SK-N-SH (cell line): ENCODE data around the gene UGT2B11. TPM values are rescaled to one million over a fixed set of nuclear protein-coding genes. Genes with fewer than 3 reads are reported as not detected.

Experiments
- CTCF ChIA-PET: fragments of 300-600, 350-600 bp; formaldehyde crosslinking; extraction: SDS; loops from one replicate; lab custom pipeline; 2021; lab: Yijun Ruan, JAX
- POLR2A ChIA-PET: fragments of 350-600 bp; sonication (Branson Sonifier 250); formaldehyde crosslinking; extraction: SDS; loops from one replicate; lab custom pipeline; 2020; ENCODE audit warnings: antibody characterized with exemption, inconsistent platforms; lab: Yijun Ruan, JAX
- DNase-seq: peaks from one replicate; pipeline ENCODE4 v3.0.0; 2012
- H2AFZ ChIP-seq: fragments of 200-600 bp; sonication (generic); 2 replicates; pipeline ENCODE4 v1.8.1; 2016; ENCODE audit warnings: antibody characterized with exemption, mild to moderate bottlenecking, low read depth
- H3F3A ChIP-seq: fragments of 200-600 bp; sonication (generic); replicated peaks from 2 replicates; pipeline ENCODE3; 2016; ENCODE audit warnings: antibody characterized with exemption, mild to moderate bottlenecking; ENCODE audit not compliant: insufficient read depth
- H3K27ac ChIP-seq, 2 experiments: fragments of 200-500 bp in 1 of 2; fragments of 200-600 bp in 1 of 2; sonication (Bioruptor generic) in 1 of 2; sonication (generic), shearing (Covaris generic) in 1 of 2; 2 replicates each; pipeline versions ENCODE4 v1.5.1 to v1.6.1; 2014 to 2016; ENCODE audit warnings: low read depth in 2 of 2, inconsistent platforms in 1 of 2, low read length in 1 of 2, mild to moderate bottlenecking in 1 of 2, mixed read lengths in 1 of 2
- H3K27me3 ChIP-seq: fragments of 200-600 bp; sonication (generic), shearing (Covaris generic); 2 replicates; pipeline ENCODE4 v1.6.1; 2016; ENCODE audit warnings: mixed run types; ENCODE audit not compliant: insufficient read depth
- H3K36me3 ChIP-seq, 2 experiments: fragments of 200-500 bp in 1 of 2; fragments of 200-600 bp in 1 of 2; sonication (Bioruptor generic) in 1 of 2; sonication (generic) in 1 of 2; replicated peaks in 1 of 2; 2 replicates each; pipeline versions ENCODE3 to v1.5.1; 2014 to 2016; ENCODE audit warnings: low read length in 1 of 2, mild to moderate bottlenecking in 1 of 2; ENCODE audit not compliant: insufficient read depth in 2 of 2, control insufficient read depth in 1 of 2
- H3K4me1 ChIP-seq, 2 experiments: fragments of 200-500 bp in 1 of 2; fragments of 200-600 bp in 1 of 2; sonication (Bioruptor generic) in 1 of 2; sonication (generic), shearing (Covaris generic) in 1 of 2; 2 replicates each; pipeline versions ENCODE4 v1.5.1 to v1.6.1; 2014 to 2016; ENCODE audit warnings: low read depth in 1 of 2, low read length in 1 of 2, mixed run types in 1 of 2; ENCODE audit not compliant: insufficient read depth in 2 of 2, control insufficient read depth in 1 of 2
- H3K4me2 ChIP-seq: fragments of 200-600 bp; sonication (generic), shearing (Covaris generic); 2 replicates; pipeline ENCODE4 v1.6.1; 2017; ENCODE audit warnings: mixed run types
- H3K4me3 ChIP-seq, 2 experiments: fragments of 200-500 bp in 1 of 2; fragments of 200-600 bp in 1 of 2; sonication (Bioruptor generic) in 1 of 2; sonication (generic), shearing (Covaris generic) in 1 of 2; 2 replicates each; pipeline versions ENCODE4 v1.5.1 to v1.8.1; 2014 to 2016; ENCODE audit warnings: low read depth in 2 of 2, inconsistent platforms in 1 of 2, low read length in 1 of 2, mild to moderate bottlenecking in 1 of 2, mixed read lengths in 1 of 2, moderate library complexity in 1 of 2
- H3K79me2 ChIP-seq: fragments of 200-600 bp; sonication (generic); 2 replicates; pipeline ENCODE4 v1.8.1; 2017; ENCODE audit warnings: mild to moderate bottlenecking; ENCODE audit not compliant: insufficient read depth
- H3K9ac ChIP-seq: fragments of 200-600 bp; sonication (generic); 2 replicates; pipeline ENCODE4 v1.6.1; 2017; ENCODE audit warnings: mixed run types
- H3K9me2 ChIP-seq: fragments of 200-600 bp; sonication (generic); 2 replicates; pipeline ENCODE4 v1.6.1; 2017; ENCODE audit warnings: mixed run types
- H3K9me3 ChIP-seq: fragments of 200-600 bp; sonication (generic); 2 replicates; pipeline ENCODE4 v1.6.1; 2017; ENCODE audit warnings: mixed run types, mild to moderate bottlenecking, moderate library complexity
- H4K20me1 ChIP-seq: fragments of 200-600 bp; sonication (generic); 2 replicates; pipeline ENCODE4 v1.6.1; 2017; ENCODE audit warnings: mild to moderate bottlenecking, mixed run types; ENCODE audit not compliant: insufficient read depth
- CHD2 ChIP-seq: fragments of 150-350 bp; IDR thresholded peaks from 2 replicates; pipeline ENCODE4 v1.6.1; 2018; ENCODE audit warnings: low read length; ENCODE audit not compliant: partially characterized antibody
- ELF1 ChIP-seq: IDR thresholded peaks from 2 replicates; pipeline ENCODE4 v1.4.0; 2012
- EP300 ChIP-seq, 2 experiments: IDR thresholded peaks; 2 replicates each; pipeline versions ENCODE4 v1.4.0 to v1.6.1; 2012; ENCODE audit warnings: borderline replicate concordance in 1 of 2, low read depth in 1 of 2, low read length in 1 of 2
- FOSL2 ChIP-seq: IDR thresholded peaks from 2 replicates; pipeline ENCODE4 v1.4.0; 2012; ENCODE audit warnings: low read depth, mild to moderate bottlenecking, moderate library complexity, borderline replicate concordance
- FOXJ3 ChIP-seq: sonication (generic); formaldehyde crosslinking; IDR thresholded peaks from 2 replicates; pipeline ENCODE4 v1.5.1; 2020; ENCODE audit warnings: mild to moderate bottlenecking, missing genetic modification reagents
- FOXM1 ChIP-seq: IDR thresholded peaks from 2 replicates; pipeline ENCODE4 v1.4.0; 2012; ENCODE audit warnings: low read depth, mild to moderate bottlenecking
- JUND ChIP-seq: IDR thresholded peaks from 2 replicates; pipeline ENCODE4 v1.4.0; 2012
- NFIC ChIP-seq: IDR thresholded peaks from 2 replicates; pipeline ENCODE4 v1.4.0; 2012; ENCODE audit warnings: borderline replicate concordance
- RXRA ChIP-seq: IDR thresholded peaks from 2 replicates; pipeline ENCODE4 v1.4.0; 2012; ENCODE audit warnings: low read depth, mild to moderate bottlenecking, borderline replicate concordance
- TAF1 ChIP-seq: IDR thresholded peaks from 2 replicates; pipeline ENCODE4 v1.6.1; 2012; ENCODE audit warnings: low read depth, mild to moderate bottlenecking, low read length, moderate library complexity, borderline replicate concordance
- TCF12 ChIP-seq: IDR thresholded peaks from 2 replicates; pipeline ENCODE4 v1.4.0; 2012
- YY1 ChIP-seq: IDR thresholded peaks from 2 replicates; pipeline ENCODE4 v1.4.0; 2012; ENCODE audit warnings: low read depth, mild to moderate bottlenecking
- WGBS: methylation state at CpG from one replicate; pipeline ENCODE4 v1.1.6; 2017; ENCODE audit warnings: low lambda C conversion rate; 5-methylcytosine and 5-hydroxymethylcytosine counted together
- polyA plus RNA-seq, 3 experiments: library from polyadenylated mRNA; depleted of rRNA; stranded (reverse); fragments of >200 nt; gene quantifications; 2 replicates each; pipeline ENCODE4 v1.2.3, GENCODE V29; 2012
- TF ChIP-seq, protein P1 (sequence below): fragments of 150-350 bp; IDR thresholded peaks from 2 replicates; pipeline ENCODE4 v1.6.1; 2017; ENCODE audit warnings: antibody characterized with exemption, low read length, low read depth, borderline replicate concordance
- TF ChIP-seq, protein P2 (sequence below): IDR thresholded peaks from 2 replicates; pipeline ENCODE4; 2012
- TF ChIP-seq, protein P3 (sequence below): IDR thresholded peaks from 2 replicates; pipeline ENCODE4 v1.6.1; 2012; ENCODE audit warnings: mild to moderate bottlenecking, low read depth, low read length, moderate library complexity

The UGT2B11 gene
- polyA plus RNA-seq, 1 of the 3 experiments (the other 2 are of a cell fraction): not detected

DNA sequence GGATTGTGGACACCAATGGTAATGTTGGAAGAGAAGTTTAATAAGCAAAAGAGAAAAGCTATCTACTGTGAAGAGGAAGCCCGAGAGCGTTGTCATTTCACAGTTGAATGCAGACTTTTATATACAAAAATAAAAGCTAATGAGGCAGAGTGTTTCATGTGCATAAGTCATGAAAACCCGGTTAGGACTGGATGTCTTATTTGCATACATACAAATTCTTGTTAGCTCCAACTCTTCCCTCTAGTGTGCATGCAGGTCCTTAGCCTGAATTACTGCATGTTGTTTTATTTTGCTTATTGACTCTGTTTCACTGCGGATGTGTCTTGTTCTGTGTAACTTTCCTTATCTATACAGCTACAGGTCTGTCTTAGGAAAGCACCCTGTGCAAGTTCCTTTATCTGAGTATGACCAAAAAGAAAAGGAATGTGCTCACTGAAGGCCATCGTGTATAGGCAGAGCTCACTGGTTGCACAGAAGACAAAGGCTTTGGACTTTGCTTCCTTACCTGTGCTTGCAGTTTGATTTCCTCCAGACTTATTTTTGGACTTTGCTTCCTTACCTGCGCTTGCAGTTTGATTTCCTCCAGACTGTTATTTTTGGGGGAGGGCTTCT is 25.1 kb upstream of the UGT2B11 start:
- no peak overlapping the region for H2AFZ ChIP-seq
- CTCF ChIA-PET: no interaction called here
- POLR2A ChIA-PET: no interaction called here
- TF ChIP-seq YY1 (no peak), FOXM1 (no peak), FOXJ3 (no peak), RXRA (no peak), CHD2 (no peak), TAF1 (no peak), NFIC (no peak), JUND (no peak)
- TF ChIP-seq, protein P1, sequence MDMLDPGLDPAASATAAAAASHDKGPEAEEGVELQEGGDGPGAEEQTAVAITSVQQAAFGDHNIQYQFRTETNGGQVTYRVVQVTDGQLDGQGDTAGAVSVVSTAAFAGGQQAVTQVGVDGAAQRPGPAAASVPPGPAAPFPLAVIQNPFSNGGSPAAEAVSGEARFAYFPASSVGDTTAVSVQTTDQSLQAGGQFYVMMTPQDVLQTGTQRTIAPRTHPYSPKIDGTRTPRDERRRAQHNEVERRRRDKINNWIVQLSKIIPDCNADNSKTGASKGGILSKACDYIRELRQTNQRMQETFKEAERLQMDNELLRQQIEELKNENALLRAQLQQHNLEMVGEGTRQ: no peak
- no peaks in the 10 kb centered on the region for H3K79me2 ChIP-seq
- no peak overlapping the region for H3K27ac ChIP-seq
- H3K4me2 ChIP-seq: no peak overlapping the region
- H3F3A ChIP-seq: no peaks in the 10 kb centered on the region
- H3K9me2 ChIP-seq: no peaks in the 10 kb centered on the region
- no peaks in the 10 kb centered on the region for H3K36me3 ChIP-seq
- no peaks in the 10 kb centered on the region for H3K27me3 ChIP-seq
- no peak for DNase-seq
- H3K9ac ChIP-seq: no peak overlapping the region
- H4K20me1 ChIP-seq: no peaks in the 10 kb centered on the region
- no peaks in the 10 kb centered on the region for H3K9me3 ChIP-seq
- no peaks in the 10 kb centered on the region for H3K4me1 ChIP-seq
- H3K4me3 ChIP-seq: no peak overlapping the region
- WGBS: 13% methylated on average over 6 of the region's 6 CpGs

DNA sequence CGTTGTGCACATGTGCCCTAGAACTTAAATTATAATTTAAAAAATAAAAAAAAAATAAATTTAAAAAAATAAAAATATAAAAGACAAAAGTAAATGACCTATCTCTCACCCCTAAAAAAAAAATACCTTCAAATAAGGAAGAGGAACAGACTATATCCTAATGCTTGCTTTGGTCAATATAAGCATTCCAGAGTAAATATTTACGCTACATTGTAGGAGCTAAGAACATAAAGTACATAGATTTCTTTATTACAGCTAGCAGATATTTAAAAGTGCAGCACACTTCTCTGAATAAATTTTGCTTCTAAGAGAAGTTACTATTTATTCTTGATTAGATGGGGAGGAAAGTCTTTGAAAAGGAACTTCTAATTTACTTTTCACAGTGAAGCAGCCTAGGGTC is 24.5 kb upstream of the UGT2B11 start:
- Histone ChIP-seq H3K9ac (no peak overlapping the region), H3K4me3 (no peak overlapping the region), H3K9me3 (no peaks in the 10 kb centered on the region), H2AFZ (no peak overlapping the region), H3K79me2 (no peaks in the 10 kb centered on the region), H3K27ac (no peak overlapping the region), H3K9me2 (no peaks in the 10 kb centered on the region), H4K20me1 (no peaks in the 10 kb centered on the region), H3K27me3 (no peaks in the 10 kb centered on the region), H3K36me3 (no peaks in the 10 kb centered on the region), H3F3A (no peaks in the 10 kb centered on the region), H3K4me1 (no peaks in the 10 kb centered on the region), H3K4me2 (no peak overlapping the region)
- WGBS: 14% methylated on average over 2 of the region's 2 CpGs
- DNase-seq: no peak
- ChIA-PET CTCF (no interaction called here), POLR2A (no interaction called here)
- TF ChIP-seq ELF1 (no peak), TCF12 (no peak), EP300 (IDR thresholded peaks at IDR 0.05; ENCODE audit: borderline replicate concordance in 1 of 2, low read depth in 1 of 2, low read length in 1 of 2) (no peak), FOXJ3 (no peak)

DNA sequence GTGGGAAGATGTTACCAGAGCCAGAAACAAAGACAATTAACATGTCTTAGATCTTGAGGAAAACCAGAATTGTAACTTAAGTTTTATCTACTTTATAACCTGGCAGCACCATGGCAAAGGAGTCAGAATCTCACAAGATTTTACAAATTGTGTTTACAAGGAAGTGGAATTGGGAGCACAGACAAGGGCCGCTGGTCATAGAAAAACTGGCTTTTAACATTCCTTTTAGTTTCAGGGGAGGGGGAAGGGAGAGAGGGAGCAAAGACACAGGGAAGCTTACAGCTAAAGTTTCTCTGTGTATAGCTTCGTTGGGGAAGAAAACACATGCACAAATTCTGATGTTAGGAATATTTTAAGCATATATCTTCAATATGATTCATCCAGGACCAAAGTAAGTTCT is 10.3 kb upstream of the UGT2B11 start:
- 7% methylated on average over 2 of the region's 2 CpGs for WGBS
- no peak for DNase-seq
- H3K4me3 ChIP-seq: no peak overlapping the region
- TF ChIP-seq, protein P2, sequence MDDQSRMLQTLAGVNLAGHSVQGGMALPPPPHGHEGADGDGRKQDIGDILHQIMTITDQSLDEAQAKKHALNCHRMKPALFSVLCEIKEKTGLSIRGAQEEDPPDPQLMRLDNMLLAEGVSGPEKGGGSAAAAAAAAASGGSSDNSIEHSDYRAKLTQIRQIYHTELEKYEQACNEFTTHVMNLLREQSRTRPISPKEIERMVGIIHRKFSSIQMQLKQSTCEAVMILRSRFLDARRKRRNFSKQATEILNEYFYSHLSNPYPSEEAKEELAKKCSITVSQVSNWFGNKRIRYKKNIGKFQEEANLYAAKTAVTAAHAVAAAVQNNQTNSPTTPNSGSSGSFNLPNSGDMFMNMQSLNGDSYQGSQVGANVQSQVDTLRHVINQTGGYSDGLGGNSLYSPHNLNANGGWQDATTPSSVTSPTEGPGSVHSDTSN: no peak
- TF ChIP-seq, protein P3, sequence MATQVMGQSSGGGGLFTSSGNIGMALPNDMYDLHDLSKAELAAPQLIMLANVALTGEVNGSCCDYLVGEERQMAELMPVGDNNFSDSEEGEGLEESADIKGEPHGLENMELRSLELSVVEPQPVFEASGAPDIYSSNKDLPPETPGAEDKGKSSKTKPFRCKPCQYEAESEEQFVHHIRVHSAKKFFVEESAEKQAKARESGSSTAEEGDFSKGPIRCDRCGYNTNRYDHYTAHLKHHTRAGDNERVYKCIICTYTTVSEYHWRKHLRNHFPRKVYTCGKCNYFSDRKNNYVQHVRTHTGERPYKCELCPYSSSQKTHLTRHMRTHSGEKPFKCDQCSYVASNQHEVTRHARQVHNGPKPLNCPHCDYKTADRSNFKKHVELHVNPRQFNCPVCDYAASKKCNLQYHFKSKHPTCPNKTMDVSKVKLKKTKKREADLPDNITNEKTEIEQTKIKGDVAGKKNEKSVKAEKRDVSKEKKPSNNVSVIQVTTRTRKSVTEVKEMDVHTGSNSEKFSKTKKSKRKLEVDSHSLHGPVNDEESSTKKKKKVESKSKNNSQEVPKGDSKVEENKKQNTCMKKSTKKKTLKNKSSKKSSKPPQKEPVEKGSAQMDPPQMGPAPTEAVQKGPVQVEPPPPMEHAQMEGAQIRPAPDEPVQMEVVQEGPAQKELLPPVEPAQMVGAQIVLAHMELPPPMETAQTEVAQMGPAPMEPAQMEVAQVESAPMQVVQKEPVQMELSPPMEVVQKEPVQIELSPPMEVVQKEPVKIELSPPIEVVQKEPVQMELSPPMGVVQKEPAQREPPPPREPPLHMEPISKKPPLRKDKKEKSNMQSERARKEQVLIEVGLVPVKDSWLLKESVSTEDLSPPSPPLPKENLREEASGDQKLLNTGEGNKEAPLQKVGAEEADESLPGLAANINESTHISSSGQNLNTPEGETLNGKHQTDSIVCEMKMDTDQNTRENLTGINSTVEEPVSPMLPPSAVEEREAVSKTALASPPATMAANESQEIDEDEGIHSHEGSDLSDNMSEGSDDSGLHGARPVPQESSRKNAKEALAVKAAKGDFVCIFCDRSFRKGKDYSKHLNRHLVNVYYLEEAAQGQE: no peak
- no peak for TF ChIP-seq FOSL2
- TF ChIP-seq, all 33 proteins: peak for 0
- H3K4me2 ChIP-seq: peak overlapping the region; percentile 37; the same call in 1 of the 2 replicates
- no peak overlapping the region for H2AFZ ChIP-seq
- ChIA-PET POLR2A (no interaction called here), CTCF (no interaction called here)
- no peaks in the 10 kb centered on the region for H4K20me1 ChIP-seq
- H3K27ac ChIP-seq: no peak overlapping the region
- no peaks in the 10 kb centered on the region for H3K36me3 ChIP-seq
- H3K79me2 ChIP-seq: no peaks in the 10 kb centered on the region
- no peaks in the 10 kb centered on the region for H3K9me3 ChIP-seq
- H3K9ac ChIP-seq: no peak overlapping the region
- H3K27me3 ChIP-seq: no peaks in the 10 kb centered on the region
- H3K9me2 ChIP-seq: no peaks in the 10 kb centered on the region
- no peaks in the 10 kb centered on the region for H3F3A ChIP-seq
- no peaks in the 10 kb centered on the region for H3K4me1 ChIP-seq
